Measurements from ENCODE around the gene HIPK1.

DNA sequence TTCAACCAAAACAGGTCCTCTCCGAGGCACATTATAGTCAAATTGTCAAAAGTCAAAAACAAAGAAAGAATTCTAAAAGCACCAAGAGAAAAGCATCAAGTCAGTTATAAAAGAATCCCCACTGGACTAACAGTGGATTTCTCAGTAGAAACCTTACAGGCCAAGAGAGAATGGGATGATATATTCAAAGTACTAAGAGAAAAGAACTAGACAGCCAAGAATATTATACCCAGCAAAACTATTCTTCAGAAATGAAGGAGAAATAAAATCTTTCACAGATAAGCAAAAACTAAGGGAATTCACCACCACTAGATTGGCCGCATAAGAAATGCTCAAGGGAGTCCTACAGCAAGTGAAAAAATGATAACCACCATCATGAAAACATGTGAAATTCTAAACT, 66.3 kb downstream of the HIPK1 start:
- TF ChIP-seq FOXJ3 (CRISPR knock-in tag; IDR thresholded peaks at IDR 0.05; ENCODE audit: borderline replicate concordance): no peak
- no peak for TF ChIP-seq ATF3 (CRISPR knock-in tag; conservative IDR thresholded peaks at IDR 0.05)
- TF ChIP-seq CTCF (IDR thresholded peaks at IDR 0.05): no peak
- TF ChIP-seq, protein P1, sequence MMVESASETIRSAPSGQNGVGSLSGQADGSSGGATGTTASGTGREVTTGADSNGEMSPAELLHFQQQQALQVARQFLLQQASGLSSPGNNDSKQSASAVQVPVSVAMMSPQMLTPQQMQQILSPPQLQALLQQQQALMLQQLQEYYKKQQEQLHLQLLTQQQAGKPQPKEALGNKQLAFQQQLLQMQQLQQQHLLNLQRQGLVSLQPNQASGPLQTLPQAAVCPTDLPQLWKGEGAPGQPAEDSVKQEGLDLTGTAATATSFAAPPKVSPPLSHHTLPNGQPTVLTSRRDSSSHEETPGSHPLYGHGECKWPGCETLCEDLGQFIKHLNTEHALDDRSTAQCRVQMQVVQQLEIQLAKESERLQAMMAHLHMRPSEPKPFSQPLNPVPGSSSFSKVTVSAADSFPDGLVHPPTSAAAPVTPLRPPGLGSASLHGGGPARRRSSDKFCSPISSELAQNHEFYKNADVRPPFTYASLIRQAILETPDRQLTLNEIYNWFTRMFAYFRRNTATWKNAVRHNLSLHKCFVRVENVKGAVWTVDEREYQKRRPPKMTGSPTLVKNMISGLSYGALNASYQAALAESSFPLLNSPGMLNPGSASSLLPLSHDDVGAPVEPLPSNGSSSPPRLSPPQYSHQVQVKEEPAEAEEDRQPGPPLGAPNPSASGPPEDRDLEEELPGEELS (CRISPR knock-in tag; IDR thresholded peaks at IDR 0.05): no peak
- TF ChIP-seq E2F4 (CRISPR knock-in tag; IDR thresholded peaks at IDR 0.05; ENCODE audit: borderline replicate concordance, low read depth): no peak
- TF ChIP-seq USF2 (CRISPR knock-in tag; IDR thresholded peaks at IDR 0.05): no peak

All from WTC11 (cell line).